Motor neuron (in vitro differentiated cells): ENCODE measurements around the gene PDE4C. TPM values are rescaled to one million over a fixed set of nuclear protein-coding genes. Genes with fewer than 3 reads are reported as not detected.
A peak's percentile ranks its signal among the peaks of the same experiment; 100 is the strongest.

Experiments
- ATAC-seq, 8 experiments: fragments of 200-7000 bp; cut with Tn5 transposase; replicated peaks in 6 of 8; 2 replicates each; pipeline ENCODE4 v1.8.0; 2021; ENCODE audit warnings: mild to moderate bottlenecking in 8 of 8, moderate library complexity in 8 of 8
- H3K27ac ChIP-seq, 2 donors: fragments of 250-450 bp; sonication (Bioruptor Pico); 2 replicates each; pipeline ENCODE4 v1.9.0; 2021; ENCODE audit warnings: antibody characterized with exemption in 2 of 2, mild to moderate bottlenecking in 2 of 2, moderate library complexity in 1 of 2
- H3K4me1 ChIP-seq, 2 donors: fragments of 250-450 bp; sonication (Bioruptor Pico); replicated peaks in 1 of 2; 2 replicates each; pipeline ENCODE4 v1.6.1; 2021; ENCODE audit warnings: antibody characterized with exemption in 2 of 2, mild to moderate bottlenecking in 2 of 2, moderate library complexity in 1 of 2
- H3K4me3 ChIP-seq, 5 donors: fragments of 250-450 bp; sonication (Bioruptor Pico); 2 replicates each; pipeline ENCODE4 v1.9.0; 2021; ENCODE audit warnings: antibody characterized with exemption in 5 of 5, mild to moderate bottlenecking in 5 of 5, moderate library complexity in 4 of 5
- WGBS, 10 experiments: fragments of 450-650 bp; shearing (Covaris generic); methylation state at CpG; one replicate each; pipeline ENCODE4 v1.0.0; 2022; 5-methylcytosine and 5-hydroxymethylcytosine counted together
- in situ Hi-C, 9 experiments: fragments of 400-800 bp; cut with MboI; loops; one replicate each; pipeline ENCODE4 v1.15.0; 2021; ENCODE audit warnings: low sequenced_read_pairs in 9 of 9, low pct_unique_long_range_greater_than_20kb in 2 of 9; ENCODE audit not compliant: unreplicated experiment in 9 of 9
- total RNA-seq, 8 experiments: library from RNA; unstranded; fragments of 300-600 nt; gene quantifications; 2 replicates each; pipeline versions ENCODE4 v1.2.3 to v1.2.4, GENCODE V29; 2022

PDE4C gene
- total RNA-seq, 8 experiments from 2014 or later = 1.3 to 4.3 (median 2.5) TPM

DNA sequence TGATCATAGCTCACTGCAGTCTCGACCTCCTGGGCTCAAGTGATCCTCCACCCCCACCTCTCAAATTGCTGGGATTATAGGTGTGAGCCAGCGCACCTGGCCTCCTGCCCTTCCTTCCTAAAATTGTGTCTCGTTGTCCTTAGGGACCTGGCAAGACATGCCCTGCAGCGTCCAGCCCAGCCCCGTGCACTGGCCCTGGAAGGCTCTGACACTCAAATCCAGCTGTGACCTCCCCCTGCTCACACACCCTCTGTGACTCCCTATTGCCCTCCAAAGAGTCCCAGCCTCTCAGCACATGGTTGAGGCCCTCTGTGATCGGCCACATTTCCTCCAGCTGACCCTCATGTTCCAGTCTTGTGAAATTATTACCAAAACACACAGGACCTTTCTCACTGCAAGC is 28.3 kb downstream of the PDE4C start:
- ATAC-seq = no peak
- Histone ChIP-seq H3K4me1 (peaks cover 9 to 10% of the 10 kb centered on the region in 2 donors), H3K4me3 (no peak overlapping the region), H3K27ac (no peak overlapping the region)
- in situ Hi-C loops = no loop called here
- WGBS, 10 experiments = 40 to 100% (median 83%) methylated on average over 1 to 5 of the region's 6 CpGs; no CpG with 5 or more reads in 5 of the 10 experiments

DNA sequence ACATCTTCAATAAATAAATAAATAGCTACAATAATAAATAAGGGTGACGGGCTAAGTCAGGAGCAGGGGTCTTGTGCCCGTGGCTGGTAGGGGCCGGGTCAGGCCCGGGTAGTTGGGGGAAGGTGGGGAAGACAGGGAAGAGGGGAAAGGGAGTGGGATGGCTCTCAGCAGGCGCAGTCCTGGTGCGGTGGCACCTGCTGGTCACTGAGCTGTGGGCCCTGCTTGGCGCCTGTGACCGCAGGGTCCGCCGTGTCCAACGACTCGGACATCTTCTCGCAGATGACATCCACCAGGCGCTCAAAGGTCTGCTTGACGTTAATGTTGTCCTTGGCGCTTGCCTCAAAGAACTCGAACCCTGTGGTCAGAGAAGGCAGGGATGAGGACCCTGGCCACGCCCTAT is 28.9 kb downstream of the PDE4C start:
- H3K27ac ChIP-seq = no peak overlapping the region
- no peak for ATAC-seq
- H3K4me3 ChIP-seq = no peak overlapping the region
- 29 to 100% (median 89%) methylated on average over 1 to 12 of the region's 18 CpGs; no CpG with 5 or more reads in 5 of the 10 experiments for WGBS, 10 experiments
- in situ Hi-C loops = no loop called here
- peaks cover 6 to 8% of the 10 kb centered on the region in 2 donors for H3K4me1 ChIP-seq

DNA sequence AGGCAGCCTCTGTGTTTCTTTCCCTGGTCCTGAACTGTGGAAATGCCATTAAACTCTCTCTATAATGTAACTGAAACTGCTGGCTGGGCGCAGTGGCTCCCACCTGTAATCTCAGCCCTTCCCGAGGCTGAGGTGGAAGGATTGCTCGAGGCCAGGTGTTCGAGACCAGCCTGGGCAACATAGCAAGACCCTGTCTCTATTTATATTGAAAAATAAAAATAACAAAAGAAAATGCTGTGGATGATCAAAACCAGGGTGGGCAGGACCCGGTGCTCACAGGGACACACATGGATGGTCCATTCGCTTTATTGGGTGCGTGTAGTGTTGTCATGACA is 29.8 kb downstream of the PDE4C start:
- in situ Hi-C loops = no loop called here
- Histone ChIP-seq H3K4me3 (no peak overlapping the region), H3K4me1 (peaks cover 10 to 14% of the 10 kb centered on the region in 2 donors), H3K27ac (no peak overlapping the region)
- WGBS, 10 experiments = 67 to 90% (median 83%) methylated on average over 1 to 6 of the region's 7 CpGs; no CpG with 5 or more reads in 6 of the 10 experiments
- no peak for ATAC-seq

DNA sequence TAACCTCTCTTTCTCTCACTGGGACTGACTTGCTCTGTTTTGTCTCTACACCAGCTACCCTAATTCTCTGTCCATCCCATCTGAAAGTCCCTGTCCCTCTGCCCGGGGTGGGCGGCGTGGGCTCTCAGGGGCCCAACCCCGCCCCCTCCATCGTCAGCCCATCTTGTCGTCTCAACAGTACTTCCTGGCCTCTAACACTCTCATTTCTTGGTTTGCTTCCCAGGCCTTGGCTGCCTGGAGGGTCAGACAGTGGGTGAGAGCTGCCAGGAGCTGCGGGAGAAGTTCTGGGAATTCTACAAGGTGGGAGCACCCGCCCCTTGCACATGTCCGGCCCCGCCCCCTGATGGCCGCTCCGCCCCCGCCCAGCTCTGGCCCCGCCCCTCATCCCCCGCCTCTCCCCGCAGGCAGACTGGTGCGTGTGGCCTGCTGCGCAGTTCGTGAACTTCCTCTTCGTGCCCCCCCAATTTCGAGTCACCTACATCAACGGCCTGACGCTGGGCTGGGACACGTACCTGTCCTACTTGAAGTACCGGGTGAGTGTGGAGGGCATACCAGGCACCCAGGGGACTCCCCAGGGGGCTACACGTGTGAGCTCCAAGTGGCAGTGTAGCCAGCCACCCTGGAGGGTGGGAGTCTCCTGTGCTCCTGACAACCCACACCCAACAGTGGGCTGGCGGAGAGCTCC is 31.5 kb downstream of the PDE4C start:
- Histone ChIP-seq H3K27ac (no peak overlapping the region), H3K4me1 (peaks cover 10 to 14% of the 10 kb centered on the region in 2 donors), H3K4me3 (peak overlapping the region in 1 of 5 donors; percentile 68)
- ATAC-seq = peak in 1 of 8 experiments; percentile 4
- WGBS, 10 experiments = 17 to 100% (median 96%) methylated on average over 1 to 3 of the region's 27 CpGs; no CpG with 5 or more reads in 6 of the 10 experiments
- in situ Hi-C loops = no loop called here

DNA sequence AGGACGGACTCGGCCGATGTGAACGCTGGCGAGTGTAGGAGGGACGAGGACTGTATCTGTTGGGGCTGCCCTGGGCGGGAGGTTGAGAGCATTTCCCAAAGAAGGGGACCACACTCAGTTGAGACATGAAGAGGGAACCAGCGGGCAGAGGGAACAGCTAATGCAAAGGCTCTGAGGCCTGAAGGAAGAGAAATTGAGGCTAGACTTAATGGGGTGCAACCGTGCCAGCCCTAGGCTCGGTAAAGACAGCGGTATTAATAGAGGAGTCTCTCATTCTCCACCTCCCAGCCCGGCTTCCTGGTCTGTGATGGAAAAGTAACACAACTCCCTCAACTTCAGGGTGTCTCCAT is 32.1 kb downstream of the PDE4C start:
- ATAC-seq = no peak
- Histone ChIP-seq H3K4me3 (peak overlapping the region; percentile 42 to 91 (median 67)), H3K4me1 (peaks cover 10 to 14% of the 10 kb centered on the region in 2 donors), H3K27ac (no peak overlapping the region)
- in situ Hi-C loops = no loop called here
- 23 to 100% (median 50%) methylated on average over 1 to 8 of the region's 12 CpGs; no CpG with 5 or more reads in 3 of the 10 experiments for WGBS, 10 experiments

DNA sequence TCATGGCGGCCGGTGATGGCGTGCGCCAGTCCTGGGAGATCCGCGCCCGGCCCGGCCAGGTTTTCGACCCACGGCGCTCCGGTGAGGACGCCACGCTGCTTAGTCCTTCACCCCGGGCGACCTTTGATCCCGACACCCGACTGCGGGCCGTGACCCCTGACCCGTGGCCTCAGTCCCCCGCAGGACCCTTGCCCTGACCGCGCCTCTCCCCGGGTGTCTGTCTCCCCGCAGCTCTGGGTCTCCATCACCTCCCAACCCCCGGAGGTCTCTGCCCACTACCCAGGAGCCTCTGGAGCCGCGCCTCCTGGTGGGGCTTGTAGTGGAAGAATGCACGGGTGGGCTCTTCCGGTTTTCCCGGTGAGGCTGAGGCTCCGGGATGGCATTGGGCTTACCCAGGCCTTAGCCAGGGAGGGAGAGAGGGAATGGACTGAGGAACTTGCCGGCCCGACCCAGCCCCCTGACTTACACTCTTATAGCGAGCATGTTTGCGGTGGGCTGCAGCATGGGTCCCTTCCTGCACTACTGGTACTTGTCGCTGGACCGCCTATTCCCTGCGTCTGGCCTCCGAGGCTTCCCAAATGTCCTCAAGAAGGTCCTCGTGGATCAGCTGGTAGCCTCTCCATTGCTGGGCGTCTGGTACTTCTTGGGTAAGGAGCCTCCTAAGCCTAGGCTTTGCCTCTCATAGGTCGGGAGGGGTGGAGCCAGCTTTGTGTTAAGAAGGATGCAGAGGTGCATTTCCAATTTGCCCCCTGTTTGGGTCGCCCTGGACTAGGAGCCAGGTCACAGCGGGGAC is 32.7 kb downstream of the PDE4C start:
- peak overlapping the region; percentile 42 to 91 (median 67) for H3K4me3 ChIP-seq
- peaks cover 10 to 14% of the 10 kb centered on the region in 2 donors for H3K4me1 ChIP-seq
- peak overlapping the region; percentile 22 to 64 for H3K27ac ChIP-seq
- 0 to 50% (median 13%) methylated on average over 1 to 9 of the region's 46 CpGs; no CpG with 5 or more reads in 3 of the 10 experiments for WGBS, 10 experiments
- in situ Hi-C loops = no loop called here
- ATAC-seq = no peak

DNA sequence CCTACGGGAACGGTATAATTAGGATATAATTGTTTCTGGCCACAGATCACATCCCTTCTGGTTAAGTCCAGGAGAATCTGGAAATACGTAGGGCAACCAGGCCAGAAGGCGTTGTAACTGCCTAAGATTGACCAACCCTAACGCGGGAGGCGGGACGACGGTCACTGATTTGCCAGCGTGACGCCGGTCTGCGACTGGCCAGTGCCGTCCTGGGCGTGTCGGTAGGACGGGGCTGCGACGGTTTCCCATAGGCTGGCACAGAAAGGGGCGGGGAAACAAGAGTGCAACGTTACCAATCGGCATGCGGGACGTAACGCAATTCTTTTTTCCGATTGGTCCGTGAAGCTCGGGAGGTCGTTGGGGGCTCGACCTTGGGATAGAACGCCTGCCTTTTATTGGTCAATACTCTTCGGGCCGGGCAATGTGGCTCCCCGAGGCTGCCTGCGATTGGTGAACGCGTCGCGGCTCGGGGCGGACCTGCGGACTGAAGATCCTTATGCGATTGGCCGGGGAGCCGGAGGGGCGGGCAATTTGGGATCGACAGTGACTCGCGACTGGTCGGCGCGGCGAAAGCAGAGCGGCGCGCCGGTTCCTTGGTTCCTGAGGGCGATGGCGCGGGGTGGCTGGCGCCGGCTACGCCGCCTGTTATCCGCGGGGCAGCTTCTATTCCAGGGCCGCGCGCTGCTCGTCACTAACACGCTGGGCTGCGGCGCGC is 33.4 kb downstream of the PDE4C start, which contains the start of gene MPV17L2:
TSS of gene MPV17L2 (plus strand) at position 546 of the 715 bp plus-strand sequence. CDS start at position 610, 64 bp downstream.
- H3K27ac ChIP-seq = peak within 1 kb of the TSS; percentile 77 to 83
- peak; percentile 82 to 93 (median 92) for ATAC-seq
- H3K4me1 ChIP-seq = peaks cover 10 to 14% of the 10 kb centered on the region in 2 donors
- 0 to 3% (median 0%) methylated on average over 2 to 27 of the region's 74 CpGs; no CpG with 5 or more reads in 3 of the 10 experiments for WGBS, 10 experiments
- peak within 1 kb of the TSS; percentile 42 to 91 (median 67) for H3K4me3 ChIP-seq
- in situ Hi-C loops = no loop called here

DNA sequence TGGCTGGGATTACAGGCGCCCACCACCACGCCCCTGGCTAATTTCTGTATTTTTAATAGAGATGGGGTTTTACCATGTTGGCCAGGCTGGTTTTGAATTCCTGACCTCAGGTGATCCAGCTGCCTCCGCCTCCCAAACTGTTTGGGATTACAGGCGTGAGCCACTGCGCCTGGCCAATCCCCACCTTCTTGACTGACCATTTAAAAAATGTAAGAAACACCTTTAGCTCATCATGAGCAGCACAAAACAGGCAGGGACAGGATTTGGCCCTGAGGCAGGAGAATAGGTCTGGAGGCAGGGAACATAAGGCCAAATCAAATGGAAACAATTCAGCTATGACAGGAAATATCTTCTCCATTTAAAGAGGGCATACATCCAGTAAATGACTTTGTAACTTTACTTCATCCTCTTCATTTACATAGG is 34.6 kb downstream of the PDE4C start:
- 20 to 100% (median 95%) methylated on average over 1 to 3 of the region's 5 CpGs; no CpG with 5 or more reads in 4 of the 10 experiments for WGBS, 10 experiments
- ATAC-seq = no peak
- in situ Hi-C loops = no loop called here
- Histone ChIP-seq H3K4me1 (peaks cover 10 to 14% of the 10 kb centered on the region in 2 donors), H3K4me3 (no peak overlapping the region), H3K27ac (peak overlapping the region in 1 of 2 donors; percentile 10)

DNA sequence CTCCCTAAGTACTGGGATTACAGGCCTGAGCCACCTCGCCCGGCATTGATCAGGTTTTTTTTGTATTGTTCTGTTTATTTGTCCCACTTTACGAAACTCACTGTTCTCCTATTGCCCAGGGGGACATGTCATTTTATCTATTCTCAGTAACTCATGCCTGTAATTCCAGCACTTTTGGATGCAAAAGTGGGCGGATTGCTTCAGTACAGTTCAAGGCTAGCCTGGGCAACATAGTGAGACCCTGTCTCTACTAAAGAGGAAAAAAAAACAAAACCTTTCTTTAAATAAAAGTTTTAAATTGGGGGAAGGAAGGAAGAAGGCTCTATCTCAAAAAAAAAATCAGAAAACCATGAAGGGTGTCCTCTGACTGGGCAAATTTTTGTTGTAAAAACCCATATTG is 36.0 kb downstream of the PDE4C start:
- ATAC-seq = no peak
- in situ Hi-C loops = no loop called here
- WGBS, 10 experiments = 63 to 100% (median 89%) methylated on average over 1 to 4 of the region's 4 CpGs; no CpG with 5 or more reads in 2 of the 10 experiments
- H3K27ac ChIP-seq = no peak overlapping the region
- H3K4me1 ChIP-seq = peaks cover 10 to 14% of the 10 kb centered on the region in 2 donors
- H3K4me3 ChIP-seq = no peak overlapping the region

DNA sequence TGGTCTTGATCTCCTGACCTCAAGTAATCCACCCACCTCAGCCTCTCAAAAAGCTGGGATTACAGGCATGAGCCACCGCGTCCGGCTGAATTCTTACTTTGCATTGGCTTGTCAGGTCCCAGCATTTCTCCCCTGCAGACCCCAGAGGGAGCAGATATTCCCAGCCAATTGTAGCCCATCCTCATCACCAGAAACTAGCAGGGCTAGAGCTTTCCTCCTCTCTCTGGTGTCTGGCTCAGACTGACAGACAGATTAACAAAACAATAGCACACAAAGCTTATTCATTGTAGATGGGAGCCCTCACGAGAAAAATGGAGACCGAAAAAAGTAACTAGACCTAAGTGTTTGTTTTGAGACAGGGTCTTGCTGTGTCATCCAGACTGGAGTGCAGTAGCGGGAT is 40.7 kb downstream of the PDE4C start:
- Histone ChIP-seq H3K4me1 (no peaks in the 10 kb centered on the region), H3K27ac (no peak overlapping the region), H3K4me3 (no peak overlapping the region)
- in situ Hi-C loops = no loop called here
- ATAC-seq = peak in 2 of 8 experiments; percentile 40 to 53
- 3 to 100% (median 41%) methylated on average over 1 to 5 of the region's 6 CpGs; no CpG with 5 or more reads in 4 of the 10 experiments for WGBS, 10 experiments

DNA sequence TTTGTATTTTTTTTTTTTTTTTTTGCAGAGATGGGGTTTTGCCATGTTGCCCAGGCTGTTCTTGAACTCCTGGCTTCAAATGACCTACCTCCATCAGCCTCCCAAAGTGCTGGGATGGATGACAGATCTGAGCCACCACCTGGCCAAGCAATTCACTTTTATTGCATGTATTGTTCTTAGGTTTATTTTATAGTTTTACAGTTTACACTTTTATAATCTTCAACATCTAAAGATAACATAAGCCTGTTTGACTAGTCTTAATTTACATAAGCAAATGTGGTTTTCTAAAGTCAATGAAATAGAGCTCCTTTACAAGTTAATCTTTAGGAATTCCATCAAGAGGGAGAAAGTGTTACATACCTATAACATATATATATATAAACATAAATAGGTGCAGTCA is 42.7 kb downstream of the PDE4C start:
- ATAC-seq = no peak
- H3K4me1 ChIP-seq = no peaks in the 10 kb centered on the region
- in situ Hi-C loops = no loop called here
- no peak overlapping the region for H3K27ac ChIP-seq
- H3K4me3 ChIP-seq = no peak overlapping the region

DNA sequence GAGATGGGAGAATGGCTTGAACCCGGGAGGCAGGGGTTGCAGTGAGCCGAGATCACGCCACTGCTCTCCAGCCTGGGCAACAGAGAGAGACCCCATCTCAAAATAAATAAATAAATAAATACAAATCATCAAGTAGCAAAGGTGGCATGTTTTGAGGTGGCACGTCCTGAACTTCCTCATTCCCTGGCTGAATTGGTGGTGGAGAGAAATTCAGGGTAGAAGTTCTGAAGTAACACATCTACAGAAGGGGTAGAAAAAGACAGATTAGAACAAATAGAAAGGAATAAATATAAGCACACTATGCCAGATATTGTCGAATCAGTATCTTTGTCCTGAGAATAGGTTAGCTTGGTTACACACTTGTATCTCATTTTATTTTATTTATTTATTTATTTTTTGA is 46.3 kb downstream of the PDE4C start:
- in situ Hi-C loops = no loop called here
- Histone ChIP-seq H3K4me3 (no peak overlapping the region), H3K27ac (no peak overlapping the region), H3K4me1 (no peaks in the 10 kb centered on the region)
- ATAC-seq = no peak
- 60 to 100% (median 79%) methylated on average over 1 to 4 of the region's 5 CpGs; no CpG with 5 or more reads in 3 of the 10 experiments for WGBS, 10 experiments
